H9 (cell line): ENCODE results near the gene CPXM2. TPM values are rescaled to one million over a fixed set of nuclear protein-coding genes. Genes with fewer than 3 reads are reported as not detected.

Source experiments
- DNase-seq: peaks from one replicate; pipeline ENCODE4 v3.0.0-alpha.2; 2017
- H2AFZ ChIP-seq: one replicate; pipeline ENCODE4 v1.6.1; 2013; ENCODE audit warnings: mild to moderate bottlenecking, low read length, control low read depth, moderate library complexity
- H2AK5ac ChIP-seq: 2 replicates; pipeline ENCODE4 v1.6.1; 2013; ENCODE audit warnings: low read length, control low read depth, mixed read lengths; ENCODE audit not compliant: insufficient read length
- H2BK120ac ChIP-seq: one replicate; pipeline ENCODE4 v1.6.1; 2013; ENCODE audit warnings: low read depth, mild to moderate bottlenecking, low read length, control low read depth, inconsistent platforms; ENCODE audit not compliant: poor library complexity, severe bottlenecking
- H2BK12ac ChIP-seq: 2 replicates; pipeline ENCODE4 v1.6.1; 2013; ENCODE audit warnings: low read length, control low read depth, mixed read lengths, low read depth; ENCODE audit not compliant: insufficient read length
- H2BK15ac ChIP-seq: 2 replicates; pipeline ENCODE4 v1.6.1; 2013; ENCODE audit warnings: low read depth, low read length, control low read depth
- H2BK20ac ChIP-seq: one replicate; pipeline ENCODE4 v1.6.1; 2013; ENCODE audit warnings: low read depth, mild to moderate bottlenecking, low read length, control low read depth, inconsistent platforms; ENCODE audit not compliant: poor library complexity, severe bottlenecking
- H2BK5ac ChIP-seq: 2 replicates; pipeline ENCODE4 v1.6.1; 2013; ENCODE audit warnings: low read length, control low read depth, mixed read lengths; ENCODE audit not compliant: insufficient read length
- H3K14ac ChIP-seq: 2 replicates; pipeline ENCODE4 v1.6.1; 2013; ENCODE audit warnings: low read length, control low read depth; ENCODE audit not compliant: insufficient read depth
- H3K18ac ChIP-seq: 2 replicates; pipeline ENCODE4 v1.6.1; 2013; ENCODE audit warnings: low read depth, mild to moderate bottlenecking, mixed read lengths, low read length, control low read depth; ENCODE audit not compliant: insufficient read length
- H3K23ac ChIP-seq: 2 replicates; pipeline ENCODE4 v1.6.1; 2013; ENCODE audit warnings: low read length, control low read depth, mixed read lengths, low read depth; ENCODE audit not compliant: insufficient read length
- H3K23me2 ChIP-seq: 2 replicates; pipeline ENCODE4 v1.6.1; 2013; ENCODE audit warnings: low read depth, mild to moderate bottlenecking, mixed read lengths, low read length, control low read depth; ENCODE audit not compliant: insufficient read length, poor library complexity, severe bottlenecking
- H3K27ac ChIP-seq: 2 replicates; pipeline ENCODE4 v1.5.1; 2013; ENCODE audit warnings: low read length, control low read depth, mixed read lengths, low read depth; ENCODE audit not compliant: insufficient read length
- H3K27me3 ChIP-seq: 2 replicates; pipeline ENCODE4 v1.6.1; 2013; ENCODE audit warnings: low read length, control low read depth, inconsistent platforms; ENCODE audit not compliant: insufficient read depth
- H3K4ac ChIP-seq: 2 replicates; pipeline ENCODE4 v1.6.1; 2013; ENCODE audit warnings: low read depth, mild to moderate bottlenecking, control low read depth, inconsistent platforms, low read length, moderate library complexity
- H3K4me1 ChIP-seq: 2 replicates; pipeline ENCODE4 v1.6.1; 2013; ENCODE audit warnings: low read length, control low read depth, inconsistent platforms; ENCODE audit not compliant: insufficient read depth
- H3K4me2 ChIP-seq: 2 replicates; pipeline ENCODE4 v1.6.1; 2013; ENCODE audit warnings: low read length, control low read depth, mixed read lengths; ENCODE audit not compliant: insufficient read length, insufficient read depth
- H3K56ac ChIP-seq: 2 replicates; pipeline ENCODE4 v1.6.1; 2013; ENCODE audit warnings: low read depth, mild to moderate bottlenecking, mixed read lengths, low read length, control low read depth; ENCODE audit not compliant: insufficient read length
- H3K79me1 ChIP-seq: 2 replicates; pipeline ENCODE4 v1.6.1; 2013; ENCODE audit warnings: low read depth, mild to moderate bottlenecking, moderate library complexity, low read length, control low read depth, inconsistent platforms; ENCODE audit not compliant: insufficient read depth, poor library complexity, severe bottlenecking
- H3K79me2 ChIP-seq: 2 replicates; pipeline ENCODE4 v1.6.1; 2013; ENCODE audit warnings: low read length, control low read depth, inconsistent platforms; ENCODE audit not compliant: insufficient read depth
- H3K9ac ChIP-seq: 2 replicates; pipeline ENCODE4 v1.6.1; 2013; ENCODE audit warnings: low read length, control low read depth, mixed read lengths; ENCODE audit not compliant: insufficient read length; ENCODE audit errors: extremely low read depth
- H3K9me3 ChIP-seq: one replicate; pipeline ENCODE4 v1.6.1; 2013; ENCODE audit warnings: low read depth, low read length, inconsistent platforms; ENCODE audit not compliant: control insufficient read depth
- H3T11ph ChIP-seq: one replicate; pipeline ENCODE4 v1.6.1; 2013; ENCODE audit warnings: mild to moderate bottlenecking, low read length, control low read depth, inconsistent platforms
- H4K20me1 ChIP-seq: one replicate; pipeline ENCODE4 v1.6.1; 2013; ENCODE audit not compliant: control insufficient read depth, insufficient read length, insufficient read depth
- H4K5ac ChIP-seq: 2 replicates; pipeline ENCODE4 v1.6.1; 2013; ENCODE audit warnings: low read depth, mild to moderate bottlenecking, mixed read lengths, low read length, control low read depth; ENCODE audit not compliant: insufficient read length
- H4K8ac ChIP-seq: replicated peaks from 2 replicates; pipeline ENCODE4 v1.6.1; 2013; ENCODE audit warnings: low read length, control low read depth, mixed read lengths, low read depth; ENCODE audit not compliant: insufficient read length
- H4K91ac ChIP-seq: 2 replicates; pipeline ENCODE4 v1.6.1; 2013; ENCODE audit warnings: low read depth, mild to moderate bottlenecking, moderate library complexity, mixed read lengths, low read length, control low read depth; ENCODE audit not compliant: insufficient read length
- H3K27ac Mint-ChIP-seq, 3 experiments: 2 replicates in 2 of 3; 3 replicates in 1 of 3; pipeline ENCODE4 v1.8.0; 2020 to 2021; ENCODE audit warnings: mixed read lengths in 3 of 3, mild to moderate bottlenecking in 1 of 3, moderate library complexity in 1 of 3
- H3K27me3 Mint-ChIP-seq: 2 replicates; pipeline ENCODE4 v1.8.0; 2021; ENCODE audit warnings: low read depth, mild to moderate bottlenecking, moderate library complexity, mixed read lengths
- H3K36me3 Mint-ChIP-seq, 3 experiments: 2 replicates in 2 of 3; 3 replicates in 1 of 3; pipeline ENCODE4 v1.8.0; 2020 to 2021; ENCODE audit warnings: low read depth in 3 of 3, mixed read lengths in 3 of 3; ENCODE audit not compliant: insufficient read depth in 1 of 3
- H3K4me1 Mint-ChIP-seq, 2 experiments: 2 replicates each; pipeline ENCODE4 v1.8.0; 2020; ENCODE audit warnings: mixed read lengths in 2 of 2
- H3K4me3 Mint-ChIP-seq, 2 experiments: 2 replicates in 1 of 2; 3 replicates in 1 of 2; pipeline ENCODE4 v1.8.0; 2020 to 2021; ENCODE audit warnings: mild to moderate bottlenecking in 2 of 2, mixed read lengths in 2 of 2, moderate library complexity in 1 of 2
- H3K9me3 Mint-ChIP-seq, 2 experiments: 2 replicates in 1 of 2; 3 replicates in 1 of 2; pipeline ENCODE4 v1.8.0; 2020; ENCODE audit warnings: mild to moderate bottlenecking in 2 of 2, mixed read lengths in 2 of 2, moderate library complexity in 1 of 2
- WGBS: extraction: QIAGEN DNeasy Blood & Tissue Kit; methylation state at CpG from one replicate; pipeline ENCODE4 v1.1.7; 2013; ENCODE audit warnings: missing lambda C conversion rate, low lambda C conversion rate, mixed read lengths; ENCODE audit not compliant: insufficient read length; ENCODE audit errors: extremely low coverage; 5-methylcytosine and 5-hydroxymethylcytosine counted together
- total RNA-seq: library from RNA; stranded (reverse); gene quantifications from 2 replicates; pipeline ENCODE4 v1.2.1, GENCODE V29; 2021
- TF ChIP-seq, protein P1 (sequence below): fragments of 200-600 bp; sonication (generic); conservative IDR thresholded peaks from 3 replicates; pipeline ENCODE4 v1.8.0; 2021; ENCODE audit warnings: antibody characterized with exemption, mild to moderate bottlenecking

The CPXM2 gene
- total RNA-seq, 1 experiment from 2014 or later = 1.7 TPM

DNA sequence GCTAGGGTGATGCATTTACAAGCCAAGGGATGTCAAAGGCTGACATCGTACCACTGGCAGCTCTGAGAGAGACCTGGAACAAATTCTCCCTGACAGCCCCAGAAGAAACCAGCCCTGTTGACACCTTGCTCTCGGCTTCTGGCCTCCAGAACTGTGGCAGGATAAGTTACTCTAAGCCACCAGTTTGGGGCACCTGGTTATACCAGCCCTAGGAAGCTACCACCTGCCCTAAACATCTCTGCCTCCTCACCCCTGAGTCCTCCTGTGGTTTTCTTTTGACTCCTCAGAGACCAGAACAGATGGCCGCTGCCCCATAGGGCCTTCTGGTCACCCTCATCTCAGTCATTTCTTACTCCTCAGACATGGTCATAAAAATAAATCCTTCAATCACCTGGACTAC is 107.4 kb downstream of the CPXM2 start:
- DNase-seq = no peak
- H3K4me3 Mint-ChIP-seq = no peak overlapping the region
- no peak overlapping the region for H3K27ac ChIP-seq
- H3K14ac ChIP-seq = no peak overlapping the region
- no peak overlapping the region for H2AFZ ChIP-seq
- peaks cover 7% of the 10 kb centered on the region; the same call in 1 of the 2 replicates for H3K4me1 ChIP-seq
- no peak overlapping the region for H4K5ac ChIP-seq
- H3K18ac ChIP-seq = no peak overlapping the region
- peaks cover 72% of the 10 kb centered on the region for H3K27me3 Mint-ChIP-seq
- H2BK12ac ChIP-seq = no peak overlapping the region
- no peak overlapping the region for H3K4me2 ChIP-seq
- no peaks in the 10 kb centered on the region for H3K79me2 ChIP-seq
- no peaks in the 10 kb centered on the region for H4K20me1 ChIP-seq
- no peak overlapping the region for H4K91ac ChIP-seq
- no peak overlapping the region for H2AK5ac ChIP-seq
- H3K36me3 Mint-ChIP-seq = peaks cover 0 to 1% (median 1%) of the 10 kb centered on the region in 3 experiments; a peak in 3 of 7 replicates
- H3K23me2 ChIP-seq = no peaks in the 10 kb centered on the region
- no peak overlapping the region for H3K56ac ChIP-seq
- no peak overlapping the region for H3K27ac Mint-ChIP-seq
- no peak overlapping the region for H2BK120ac ChIP-seq
- no peak overlapping the region for H3K4ac ChIP-seq
- no peaks in the 10 kb centered on the region for H3K27me3 ChIP-seq
- no peak overlapping the region for H2BK5ac ChIP-seq
- H2BK15ac ChIP-seq = no peak overlapping the region
- H3K23ac ChIP-seq = no peak overlapping the region
- peaks cover 51 to 53% of the 10 kb centered on the region in 2 experiments for H3K4me1 Mint-ChIP-seq
- H3K9me3 ChIP-seq = no peaks in the 10 kb centered on the region
- no peak overlapping the region for H2BK20ac ChIP-seq
- H4K8ac ChIP-seq = no peak overlapping the region
- WGBS = no CpG with 5 or more reads among the region's 3 CpGs
- H3K9me3 Mint-ChIP-seq = peaks cover under 1% of the 10 kb centered on the region in 2 experiments; a peak in 1 of 5 replicates
- H3K79me1 ChIP-seq = no peaks in the 10 kb centered on the region
- H3T11ph ChIP-seq = no peak overlapping the region
- no peak overlapping the region for H3K9ac ChIP-seq
- TF ChIP-seq, protein P1, sequence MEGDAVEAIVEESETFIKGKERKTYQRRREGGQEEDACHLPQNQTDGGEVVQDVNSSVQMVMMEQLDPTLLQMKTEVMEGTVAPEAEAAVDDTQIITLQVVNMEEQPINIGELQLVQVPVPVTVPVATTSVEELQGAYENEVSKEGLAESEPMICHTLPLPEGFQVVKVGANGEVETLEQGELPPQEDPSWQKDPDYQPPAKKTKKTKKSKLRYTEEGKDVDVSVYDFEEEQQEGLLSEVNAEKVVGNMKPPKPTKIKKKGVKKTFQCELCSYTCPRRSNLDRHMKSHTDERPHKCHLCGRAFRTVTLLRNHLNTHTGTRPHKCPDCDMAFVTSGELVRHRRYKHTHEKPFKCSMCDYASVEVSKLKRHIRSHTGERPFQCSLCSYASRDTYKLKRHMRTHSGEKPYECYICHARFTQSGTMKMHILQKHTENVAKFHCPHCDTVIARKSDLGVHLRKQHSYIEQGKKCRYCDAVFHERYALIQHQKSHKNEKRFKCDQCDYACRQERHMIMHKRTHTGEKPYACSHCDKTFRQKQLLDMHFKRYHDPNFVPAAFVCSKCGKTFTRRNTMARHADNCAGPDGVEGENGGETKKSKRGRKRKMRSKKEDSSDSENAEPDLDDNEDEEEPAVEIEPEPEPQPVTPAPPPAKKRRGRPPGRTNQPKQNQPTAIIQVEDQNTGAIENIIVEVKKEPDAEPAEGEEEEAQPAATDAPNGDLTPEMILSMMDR = no peak
